HepG2 (cell line): ENCODE measurements around the gene FAIM2. TPM values are rescaled to one million over a fixed set of nuclear protein-coding genes. Genes with fewer than 3 reads are reported as not detected.

ENCODE experiments used
- BCL6 ChIP-seq: IDR thresholded peaks from 2 replicates; pipeline ENCODE4 v1.6.1; 2016; ENCODE audit warnings: missing genetic modification reagents, missing compliant biosample characterization
- EED ChIP-seq: sonication (generic); formaldehyde crosslinking; IDR thresholded peaks from 2 replicates; pipeline ENCODE4 v1.5.0; 2020; ENCODE audit warnings: mild to moderate bottlenecking, missing genetic modification reagents
- FOXK2 ChIP-seq: fragments of 450-650 bp; IDR thresholded peaks from 2 replicates; pipeline ENCODE4 v1.6.1; 2016
- FOXO4 ChIP-seq: sonication (generic); formaldehyde crosslinking; conservative IDR thresholded peaks from 2 replicates; pipeline ENCODE4 v1.8.1; 2023; ENCODE audit warnings: missing genetic modification reagents
- HMG20A ChIP-seq: IDR thresholded peaks from 2 replicates; pipeline ENCODE4 v1.6.1; 2016; ENCODE audit warnings: borderline replicate concordance
- ZBTB38 ChIP-seq: sonication (generic); formaldehyde crosslinking; IDR thresholded peaks from 2 replicates; pipeline ENCODE4 v1.5.1; 2020; ENCODE audit warnings: mild to moderate bottlenecking, missing genetic modification reagents
- ZHX2 ChIP-seq, 2 experiments: sonication (generic) in 1 of 2; formaldehyde crosslinking in 1 of 2; IDR thresholded peaks; 2 replicates each; pipeline versions ENCODE4 v1.6.1 to v1.9.0; 2014 to 2022; ENCODE audit warnings: antibody characterized with exemption in 1 of 2, borderline replicate concordance in 1 of 2, inconsistent platforms in 1 of 2, low read depth in 1 of 2, missing genetic modification reagents in 1 of 2
- ZNF343 ChIP-seq: sonication (generic); formaldehyde crosslinking; IDR thresholded peaks from 2 replicates; pipeline ENCODE4 v1.4.0; 2020; ENCODE audit warnings: mild to moderate bottlenecking, missing genetic modification reagents
- ZNF367 ChIP-seq: sonication (generic); formaldehyde crosslinking; IDR thresholded peaks from 2 replicates; pipeline ENCODE4 v1.4.0; 2020; ENCODE audit warnings: missing genetic modification reagents, borderline replicate concordance
- ZNF710 ChIP-seq: sonication (generic); formaldehyde crosslinking; IDR thresholded peaks from 2 replicates; pipeline ENCODE4 v1.5.0; 2020; ENCODE audit warnings: mild to moderate bottlenecking, missing genetic modification reagents, borderline replicate concordance
- ZXDC ChIP-seq: sonication (generic); formaldehyde crosslinking; IDR thresholded peaks from 2 replicates; pipeline ENCODE4 v1.5.0; 2020; ENCODE audit warnings: mild to moderate bottlenecking, missing genetic modification reagents
- polyA plus RNA-seq, 8 experiments: library from polyadenylated mRNA; depleted of rRNA in 3 of 8; stranded (reverse) in 7 of 8; unstranded in 1 of 8; fragments of >200 nt; fragmentation: Illumina TruSeq in 4 of 8; extraction: Trizol in 4 of 8; gene quantifications; 2 replicates each; pipeline versions ENCODE4 v1.2.1 to v1.2.3, GENCODE V29; 2011 to 2016; ENCODE audit warnings: low read depth in 4 of 8, missing spikeins in 1 of 8, mixed read lengths in 1 of 8; ENCODE audit not compliant: insufficient read depth in 1 of 8
- total RNA-seq, 5 experiments: library from RNA; depleted of rRNA; stranded (reverse); fragments of >200 nt; fragmentation: Illumina TruSeq; extraction: Trizol; gene quantifications; 2 replicates each; pipeline ENCODE4 v1.2.3, GENCODE V29; 2016; ENCODE audit warnings: low read depth in 1 of 5

The FAIM2 gene
- total and polyA plus RNA-seq, 2 of the 13 experiments (the other 11 are each of a cell fraction or from before 2014, with no cell fraction given) = not detected

- peak; percentile 79; the same call in 1 of the 2 replicates for TF ChIP-seq ZHX2 (IDR thresholded peaks at IDR 0.05; ENCODE audit: low read depth)
- 0 out of 2 replicates have a peak, but pooled peaks have one; percentile 39 for TF ChIP-seq ZHX2 (CRISPR knock-in tag; IDR thresholded peaks at IDR 0.05; ENCODE audit: borderline replicate concordance)
- no peak for TF ChIP-seq HMG20A (CRISPR knock-in tag)
- peak; percentile 84; the same call in 1 of the 2 replicates for TF ChIP-seq EED (CRISPR knock-in tag)
- TF ChIP-seq BCL6 (CRISPR knock-in tag) = no peak
- no peak for TF ChIP-seq ZNF710 (CRISPR knock-in tag)
- TF ChIP-seq ZXDC (CRISPR knock-in tag) = peak; percentile 77
- no peak for TF ChIP-seq FOXO4
- TF ChIP-seq ZNF343 (CRISPR knock-in tag) = no peak
- TF ChIP-seq ZNF367 (CRISPR knock-in tag) = 0 out of 2 replicates have a peak, but pooled peaks have one; percentile 32
- no peak for TF ChIP-seq ZBTB38 (CRISPR knock-in tag)
- no peak for TF ChIP-seq FOXK2
Observed at GRCh38 chr12:49842519-49843352, 61.0 kb downstream of the FAIM2 start, which contains the start of gene BCDIN3D (continued).
